GM12873 (cell line): ENCODE results near the gene IL20RB.

ENCODE experiments used
- CTCF ChIP-seq: IDR thresholded peaks from 2 replicates; pipeline ENCODE4 v1.5.1; 2012; ENCODE audit warnings: low read depth, mild to moderate bottlenecking, moderate library complexity, low read length, control low read depth; ENCODE audit not compliant: insufficient read depth; ENCODE audit errors: missing control alignments

IL20RB gene

GRCh38 chr3:137024348-137024747 lies 66.6 kb downstream of the IL20RB start:
- no peak for TF ChIP-seq CTCF

DNA sequence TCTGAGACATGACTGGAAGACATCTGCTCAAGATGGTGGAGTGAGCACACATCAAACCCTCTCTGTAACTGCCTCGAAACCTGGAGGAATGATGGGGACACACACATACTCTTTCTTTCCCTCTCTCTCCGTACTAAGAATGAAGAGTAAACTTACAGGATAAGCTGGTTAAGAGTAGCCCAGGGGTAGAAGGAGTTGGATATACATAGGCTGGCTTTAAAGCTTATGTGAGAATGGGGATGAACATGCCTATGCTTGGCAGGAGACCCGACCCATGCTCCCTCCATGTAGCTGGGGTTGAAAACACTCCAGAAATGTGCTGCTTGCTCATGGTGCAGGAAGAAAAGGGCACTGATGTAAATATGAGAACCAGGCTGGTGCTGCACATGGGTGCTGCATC lies 68.9 kb downstream of the IL20RB start:
- no peak for TF ChIP-seq CTCF

GRCh38 chr3:137032465-137033120 lies 74.8 kb downstream of the IL20RB start:
- peak; percentile 99 for TF ChIP-seq CTCF

DNA sequence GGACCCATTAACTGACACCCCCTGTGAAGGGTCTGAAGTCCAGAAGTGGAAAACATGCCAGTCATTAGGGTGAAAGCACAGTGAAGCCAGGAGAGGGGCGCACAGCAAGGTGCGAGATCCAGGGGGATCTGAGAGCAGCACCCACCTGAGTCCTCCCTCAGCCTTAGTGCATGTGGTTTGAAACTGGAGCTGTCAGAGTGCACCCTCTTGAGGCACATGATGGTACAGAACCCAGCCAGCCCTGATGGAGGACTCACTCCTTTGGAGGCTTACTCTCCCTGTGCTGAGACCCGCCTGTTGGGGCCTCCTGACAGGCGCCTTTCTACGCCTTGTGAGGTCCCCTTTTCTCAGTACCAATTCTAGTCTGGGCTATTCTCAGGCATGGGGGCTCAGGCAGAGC lies 77.8 kb downstream of the IL20RB start:
- TF ChIP-seq CTCF = peak; percentile 56

DNA sequence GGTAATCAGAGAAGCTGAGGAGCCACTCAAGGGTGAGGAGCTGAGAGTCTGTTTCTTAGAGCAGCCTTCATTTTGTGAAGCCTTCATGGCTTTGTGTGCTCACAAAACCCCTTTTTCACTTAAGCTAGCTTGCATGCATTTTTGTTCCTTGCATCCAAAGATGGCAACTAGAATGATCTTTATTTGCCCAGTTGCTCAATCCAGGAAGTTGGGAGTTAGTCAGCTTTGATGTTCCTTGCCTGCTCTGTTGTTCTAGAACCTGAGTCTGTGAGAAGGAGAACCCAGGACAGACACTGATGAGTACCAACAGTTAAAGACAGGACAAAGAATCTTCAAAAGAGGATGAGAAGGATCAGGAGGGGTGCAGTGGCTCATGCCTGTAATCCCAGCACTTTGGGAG lies 81.8 kb downstream of the IL20RB start:
- TF ChIP-seq CTCF = no peak

DNA sequence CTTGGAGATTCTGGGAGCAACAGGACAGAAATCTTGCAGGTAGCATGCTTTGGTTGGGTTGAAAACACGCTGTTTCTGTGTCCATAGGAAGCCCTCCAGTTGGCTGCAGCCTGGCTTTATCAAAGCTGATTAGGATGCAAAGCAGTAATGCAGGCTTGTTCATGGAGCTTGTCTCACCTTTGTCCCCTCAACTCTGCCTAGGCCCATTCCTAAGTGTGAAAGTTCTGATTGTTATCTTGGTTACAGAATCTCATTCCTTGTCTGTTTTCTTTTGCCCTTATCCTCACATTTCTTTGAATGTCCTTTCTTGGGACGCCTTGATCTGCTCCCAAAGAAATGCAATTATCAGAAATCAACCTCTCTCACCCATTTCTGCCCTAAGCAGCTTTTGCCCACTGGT lies 83.5 kb downstream of the IL20RB start:
- TF ChIP-seq CTCF = no peak

DNA sequence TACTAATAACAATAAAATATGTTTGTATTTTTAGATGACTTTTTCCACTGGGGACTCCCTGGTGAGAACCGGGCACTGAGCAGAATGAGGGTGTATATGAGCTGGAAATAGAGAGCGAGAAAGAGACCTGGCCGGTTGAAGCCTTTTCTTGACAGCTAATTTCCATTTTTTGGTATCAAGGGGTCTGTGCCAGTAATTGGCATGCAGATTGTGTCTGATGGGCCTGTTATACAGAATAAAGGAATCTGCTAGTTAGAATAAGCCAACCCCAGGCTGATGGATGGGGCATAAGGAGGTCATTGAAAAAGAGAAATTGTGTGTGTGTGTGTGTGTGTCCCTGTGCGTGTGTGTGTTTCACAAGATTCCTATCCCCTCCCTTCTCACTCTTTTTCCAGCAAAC lies 83.9 kb downstream of the IL20RB start:
- no peak for TF ChIP-seq CTCF
